Measurements from ENCODE around the gene MN1. TPM values are rescaled to one million over a fixed set of nuclear protein-coding genes. Genes with fewer than 3 reads are reported as not detected.

MN1 gene
- total and polyA plus RNA-seq, 2 of the 8 experiments (the other 6 are each of a cell fraction or from before 2014, with no cell fraction given) = 3.1 to 4.9 TPM

GRCh38 chr22:27772081-27772983 is 29.2 kb downstream of the MN1 start:
- H3K14ac ChIP-seq (ENCODE audit: insufficient read length) = no peak overlapping the region
- H3K9me3 ChIP-seq (ENCODE audit: insufficient read depth in 2 of 2, low read depth in 1 of 2, low read length in 1 of 2) = no peaks in the 10 kb centered on the region
- H3K79me1 ChIP-seq (ENCODE audit: low read depth, low read length) = no peaks in the 10 kb centered on the region; the same call in 1 of the 2 replicates
- no peak overlapping the region for H3K4me2 ChIP-seq (ENCODE audit: insufficient read depth in 1 of 2, low read depth in 2 of 2, low read length in 2 of 2)
- H2AK5ac ChIP-seq (ENCODE audit: low read depth, low read length) = no peak overlapping the region
- H3K79me2 ChIP-seq (ENCODE audit: control insufficient read depth in 1 of 2, insufficient read depth in 2 of 2, low read length in 2 of 2) = no peaks in the 10 kb centered on the region; a peak in 1 of 4 replicates
- H3K27me3 ChIP-seq (replicated peaks in 1 of 4; ENCODE audit: control insufficient read depth in 3 of 4, extremely low read depth in 1 of 4, insufficient read depth in 3 of 4, low read length in 3 of 4) = no peaks in the 10 kb centered on the region
- DNase-seq (ENCODE audit: low read depth in 1 of 2, low spot score in 2 of 2) (no peak), FAIRE-seq (no peak)
- no peaks in the 10 kb centered on the region for H4K20me1 ChIP-seq (replicated peaks in 1 of 2; ENCODE audit: control insufficient read depth in 1 of 2, insufficient read depth in 2 of 2, low read length in 2 of 2)
- no peak overlapping the region for H3K4me3 ChIP-seq (ENCODE audit: extremely low read depth in 1 of 4, insufficient read depth in 2 of 4, low read depth in 3 of 4, low read length in 4 of 4)
- no peaks in the 10 kb centered on the region for H3K36me3 ChIP-seq (ENCODE audit: control insufficient read depth in 2 of 4, insufficient read depth in 4 of 4, low read length in 3 of 4)
- H3K18ac ChIP-seq (ENCODE audit: extremely low read depth, low read length) = no peak overlapping the region
- H2BK20ac ChIP-seq (ENCODE audit: low read length) = no peak overlapping the region
- no peak overlapping the region for H2AFZ ChIP-seq (ENCODE audit: low read length)
- WGBS, 2 experiments (ENCODE audit: extremely low coverage in 1 of 2, insufficient coverage in 1 of 2, insufficient read length in 1 of 2, insufficient replicate concordance in 2 of 2, low coverage in 1 of 2, low lambda C conversion rate in 2 of 2, missing lambda C conversion rate in 1 of 2) = 82% methylated on average over 16 of the region's 16 CpGs; no CpG with 5 or more reads in 1 of the 2 experiments
- no peaks in the 10 kb centered on the region; the same call in 1 of the 2 replicates for H3K23me2 ChIP-seq (ENCODE audit: low read depth, low read length)
- ChIA-PET POLR2A (ENCODE audit: partially characterized antibody) (interaction anchor here (1.0 to 1.8 kb wide), 5 partner anchors 12 to 39 kb away, joined by 3 to 5 read pairs (median 4); no protein-coding TSS in a partner anchor), CTCF (ENCODE audit: partially characterized antibody) (interaction anchor here (0.7 to 3.7 kb wide), 7 partner anchors 15 to 1104 kb away, joined by 3 to 13 read pairs (median 4); no protein-coding TSS in a partner anchor)
- H3K23ac ChIP-seq (ENCODE audit: insufficient read length) = no peak overlapping the region
- H4K5ac ChIP-seq (ENCODE audit: insufficient read length, low read depth, low read length) = no peak overlapping the region
- H4K8ac ChIP-seq (ENCODE audit: extremely low read depth, insufficient read depth, low read length) = no peak overlapping the region
- H2BK5ac ChIP-seq (ENCODE audit: low read depth, low read length) = no peak overlapping the region
- no peak overlapping the region for H3K27ac ChIP-seq (ENCODE audit: low read depth, low read length)
- no peak overlapping the region for H2BK120ac ChIP-seq (replicated peaks; ENCODE audit: low read depth, low read length)
- no peak overlapping the region for H2BK15ac ChIP-seq (ENCODE audit: low read length)
- H3K56ac ChIP-seq (replicated peaks; ENCODE audit: insufficient read length, low read depth, low read length) = no peak overlapping the region
- H4K91ac ChIP-seq (replicated peaks; ENCODE audit: insufficient read length, low read length) = no peak overlapping the region
- no peak overlapping the region for H3K4ac ChIP-seq (replicated peaks; ENCODE audit: insufficient read length, low read depth, low read length)
- no peak overlapping the region for H3K9ac ChIP-seq (replicated peaks in 1 of 4; ENCODE audit: extremely low read depth in 1 of 4, low read depth in 3 of 4, low read length in 3 of 4)
- peaks cover 3 to 19% (median 11%) of the 10 kb centered on the region in 4 experiments for H3K4me1 ChIP-seq (replicated peaks in 1 of 4; ENCODE audit: control insufficient read depth in 3 of 4, insufficient read depth in 4 of 4, low read length in 3 of 4)
- H2BK12ac ChIP-seq (ENCODE audit: low read depth, low read length) = no peak overlapping the region
- no peak for TF ChIP-seq MAFK (IDR thresholded peaks at IDR 0.05; ENCODE audit: low read depth, low read length)
- TF ChIP-seq SUZ12 (IDR thresholded peaks at IDR 0.05; ENCODE audit: low read length) = no peak
- TF ChIP-seq TAF1 (IDR thresholded peaks at IDR 0.05; ENCODE audit: low read depth, low read length) = no peak
- TF ChIP-seq SIRT6 (IDR thresholded peaks at IDR 0.05; ENCODE audit: low read length) = no peak
- TF ChIP-seq EP300 (IDR thresholded peaks at IDR 0.05; ENCODE audit: borderline replicate concordance in 1 of 2, low read depth in 2 of 2, low read length in 2 of 2) = no peak
- no peak for TF ChIP-seq JUND (IDR thresholded peaks at IDR 0.05; ENCODE audit: low read length)
- TF ChIP-seq CBX5 (IDR thresholded peaks at IDR 0.05; ENCODE audit: low read depth, low read length) = no peak
- TF ChIP-seq RFX5 (IDR thresholded peaks at IDR 0.05; ENCODE audit: borderline replicate concordance, low read depth, low read length) = no peak
- TF ChIP-seq YY1 (IDR thresholded peaks at IDR 0.05; ENCODE audit: low read depth, low read length) = no peak
- no peak for TF ChIP-seq USF2 (IDR thresholded peaks at IDR 0.05; ENCODE audit: low read length)
